Endodermal cell (in vitro differentiated cells): ENCODE results near the gene TMSB10. TPM values are rescaled to one million over a fixed set of nuclear protein-coding genes. Genes with fewer than 3 reads are reported as not detected.

Source experiments
- DNase-seq: peaks from one replicate; pipeline ENCODE4 v3.0.0-alpha.2; 2017
- H3K27ac ChIP-seq: 2 replicates; pipeline ENCODE4 v1.5.1; 2013; ENCODE audit warnings: mild to moderate bottlenecking, low read depth, low read length, moderate library complexity
- H3K27me3 ChIP-seq: 2 replicates; pipeline ENCODE4 v1.6.1; 2013; ENCODE audit warnings: mild to moderate bottlenecking, low read length, moderate library complexity; ENCODE audit not compliant: insufficient read depth, control insufficient read depth, poor library complexity, severe bottlenecking
- H3K36me3 ChIP-seq: 2 replicates; pipeline ENCODE4 v1.7.0; 2013; ENCODE audit warnings: mild to moderate bottlenecking, low read length, moderate library complexity; ENCODE audit not compliant: control insufficient read depth, insufficient read depth
- H3K4me1 ChIP-seq: one replicate; pipeline ENCODE4 v1.7.0; 2013; ENCODE audit warnings: low read length; ENCODE audit not compliant: control insufficient read depth, insufficient read depth
- H3K4me3 ChIP-seq: 2 replicates; pipeline ENCODE4 v1.5.1; 2013; ENCODE audit warnings: mild to moderate bottlenecking, low read length, moderate library complexity
- H3K9ac ChIP-seq: 2 replicates; pipeline ENCODE4 v1.6.1; 2013; ENCODE audit warnings: mild to moderate bottlenecking, low read length, moderate library complexity; ENCODE audit not compliant: poor library complexity, severe bottlenecking; ENCODE audit errors: extremely low read depth
- H3K9me3 ChIP-seq: 2 replicates; pipeline ENCODE4 v1.6.1; 2013; ENCODE audit warnings: mild to moderate bottlenecking, low read length, moderate library complexity; ENCODE audit not compliant: control insufficient read depth
- H3K27ac Mint-ChIP-seq: 2 replicates; pipeline ENCODE4 v1.8.0; 2020; ENCODE audit warnings: mixed read lengths
- H3K27me3 Mint-ChIP-seq: 2 replicates; pipeline ENCODE4 v1.8.0; 2021; ENCODE audit warnings: mild to moderate bottlenecking, mixed read lengths; ENCODE audit not compliant: insufficient read depth
- H3K36me3 Mint-ChIP-seq: 2 replicates; pipeline ENCODE4 v1.8.0; 2020; ENCODE audit warnings: low read depth, mixed read lengths
- H3K4me1 Mint-ChIP-seq: 2 replicates; pipeline ENCODE4 v1.8.0; 2020; ENCODE audit warnings: mixed read lengths
- H3K4me3 Mint-ChIP-seq: 2 replicates; pipeline ENCODE4 v1.8.0; 2020; ENCODE audit warnings: mild to moderate bottlenecking, moderate library complexity, mixed read lengths
- H3K9me3 Mint-ChIP-seq: 2 replicates; pipeline ENCODE4 v1.8.0; 2020; ENCODE audit warnings: mild to moderate bottlenecking, mixed read lengths
- CTCF ChIP-seq: fragments of 200-600 bp; sonication (generic); conservative IDR thresholded peaks from 2 replicates; pipeline ENCODE4 v1.5.0; 2021; ENCODE audit warnings: antibody characterized with exemption, mild to moderate bottlenecking
- WGBS, 2 experiments: methylation state at CpG; one replicate each; pipeline versions ENCODE4 v1.1.5 to v1.1.7; 2013; ENCODE audit warnings: missing lambda C conversion rate in 2 of 2, mixed read lengths in 1 of 2; ENCODE audit not compliant: insufficient coverage in 1 of 2, insufficient read length in 1 of 2; 5-methylcytosine and 5-hydroxymethylcytosine counted together
- total RNA-seq, 2 donors: library from RNA; stranded (reverse); fragmentation: NEBNext Ultra II Directional in 1 of 2; extraction: Animal tissue kit (Norgen Biotek cat#: 25700) in 1 of 2; gene quantifications; 2 replicates in 1 of 2; 3 replicates in 1 of 2; pipeline ENCODE4 v1.2.1, GENCODE V29; 2021

The TMSB10 gene
- total RNA-seq, 2 donors from 2014 or later: 2,719 to 2,976 TPM

- H3K36me3 Mint-ChIP-seq: peaks cover 27% of the 10 kb centered on the region
- peak overlapping the region; percentile 78 for H3K27ac Mint-ChIP-seq
These were observed 710 bp upstream of the TMSB10 start for GRCh38 chr2:84904717-84905174.

GRCh38 chr2:84906108-84906899, 848 bp downstream of the TMSB10 start:
- peaks cover 3% of the 10 kb centered on the region for H3K9me3 Mint-ChIP-seq
- WGBS, 2 experiments: 1% methylated on average over 23 to 38 of the region's 38 CpGs
- H3K9me3 ChIP-seq: no peaks in the 10 kb centered on the region
- H3K4me1 ChIP-seq: no peaks in the 10 kb centered on the region
- no peak for TF ChIP-seq CTCF
- peak overlapping the region; percentile 94 for H3K27ac Mint-ChIP-seq
- H3K9ac ChIP-seq: peak overlapping the region; percentile 99
- peaks cover 33% of the 10 kb centered on the region for H3K36me3 Mint-ChIP-seq
- H3K27me3 Mint-ChIP-seq: peaks cover 25% of the 10 kb centered on the region
- peak; percentile 59 for DNase-seq
- no peaks in the 10 kb centered on the region for H3K27me3 ChIP-seq
- H3K4me3 Mint-ChIP-seq: peak overlapping the region; percentile 97
- peak overlapping the region; percentile 84 for H3K27ac ChIP-seq
- peaks cover 10% of the 10 kb centered on the region for H3K36me3 ChIP-seq
- H3K4me1 Mint-ChIP-seq: peaks cover 14% of the 10 kb centered on the region
- peak overlapping the region; percentile 94 for H3K4me3 ChIP-seq

More at GRCh38 chr2:84904717-84905174, 710 bp upstream of the TMSB10 start:
- 0 to 3% methylated on average over 4 to 14 of the region's 21 CpGs for WGBS, 2 experiments
- peak overlapping the region; percentile 97 for H3K4me3 Mint-ChIP-seq
- H3K36me3 ChIP-seq: peaks cover 10% of the 10 kb centered on the region
- H3K27me3 Mint-ChIP-seq: peaks cover 30% of the 10 kb centered on the region
- no peaks in the 10 kb centered on the region for H3K9me3 Mint-ChIP-seq
- H3K4me3 ChIP-seq: peak overlapping the region; percentile 94
- TF ChIP-seq CTCF: no peak
- H3K27ac ChIP-seq: no peak overlapping the region
- H3K4me1 ChIP-seq: peaks cover 1% of the 10 kb centered on the region
- H3K27me3 ChIP-seq: no peaks in the 10 kb centered on the region
- peaks cover 14% of the 10 kb centered on the region for H3K4me1 Mint-ChIP-seq
- H3K9me3 ChIP-seq: no peaks in the 10 kb centered on the region
- H3K9ac ChIP-seq: peak overlapping the region; percentile 99
- DNase-seq: peak; percentile 90

GRCh38 chr2:84906900-84907714, 1.7 kb downstream of the TMSB10 start:
- WGBS, 2 experiments: 21 to 28% methylated on average over 7 to 15 of the region's 15 CpGs
- peak overlapping the region; percentile 99 for H3K9ac ChIP-seq
- Mint-ChIP-seq H3K27ac (peak overlapping the region; percentile 94), H3K27me3 (peaks cover 20% of the 10 kb centered on the region), H3K4me3 (peak overlapping the region; percentile 97), H3K4me1 (peaks cover 14% of the 10 kb centered on the region), H3K36me3 (peaks cover 33% of the 10 kb centered on the region), H3K9me3 (peaks cover 3% of the 10 kb centered on the region)
- no peaks in the 10 kb centered on the region for H3K27me3 ChIP-seq
- no peaks in the 10 kb centered on the region for H3K9me3 ChIP-seq
- peak overlapping the region; percentile 94 for H3K4me3 ChIP-seq
- H3K36me3 ChIP-seq: peaks cover 10% of the 10 kb centered on the region
- peak; percentile 85 for DNase-seq
- no peak for TF ChIP-seq CTCF
- H3K4me1 ChIP-seq: no peaks in the 10 kb centered on the region
- peak overlapping the region; percentile 54 for H3K27ac ChIP-seq
